Activated CD4-positive, alpha-beta memory T cell treated with anti-CD3 and anti-CD28 coated beads, Interleukin-2, amount 10 ng/mL, durations not matched to agents 7 days and 5 days (primary cell): Measurements from ENCODE around the gene TMEM150A. TPM values are rescaled to one million over a fixed set of nuclear protein-coding genes. Genes with fewer than 3 reads are reported as not detected.

Source experiments
- CTCF ChIA-PET: fragments of 350-600 bp; sonication (Branson Sonifier 250); formaldehyde crosslinking; loops from one replicate; lab custom pipeline; 2021; ENCODE audit warnings: antibody characterized with exemption, inconsistent platforms; lab: Charles Lee
- POLR2A ChIA-PET: fragments of 350-600 bp; sonication (Branson Sonifier 250); formaldehyde crosslinking; loops from one replicate; lab custom pipeline; 2021; ENCODE audit warnings: antibody characterized with exemption; lab: Charles Lee
- DNase-seq: peaks from one replicate; pipeline ENCODE4 v3.0.0-alpha.2; 2020
- H3K27ac Mint-ChIP-seq: one replicate; pipeline ENCODE4 v1.8.0; 2021; ENCODE audit warnings: mild to moderate bottlenecking, mixed read lengths
- H3K27me3 Mint-ChIP-seq: one replicate; pipeline ENCODE4 v1.8.0; 2021; ENCODE audit warnings: mixed read lengths
- H3K36me3 Mint-ChIP-seq: one replicate; pipeline ENCODE4 v1.8.0; 2021; ENCODE audit warnings: low read depth, mixed read lengths
- H3K4me1 Mint-ChIP-seq: one replicate; pipeline ENCODE4 v1.8.0; 2021; ENCODE audit warnings: mixed read lengths
- H3K4me3 Mint-ChIP-seq: one replicate; pipeline ENCODE4 v1.8.0; 2021; ENCODE audit warnings: mild to moderate bottlenecking, mixed read lengths
- H3K9me3 Mint-ChIP-seq: one replicate; pipeline ENCODE4 v1.8.0; 2021; ENCODE audit warnings: mixed read lengths
- total RNA-seq, 2 experiments: library from RNA; stranded (reverse); gene quantifications; one replicate each; pipeline ENCODE4 v1.2.3, GENCODE V29; 2021

The TMEM150A gene
- total RNA-seq, 2 experiments from 2014 or later, result 1.3 to 2.0 TPM

- no peaks in the 10 kb centered on the region for H3K27me3 Mint-ChIP-seq
- no peak for DNase-seq
- H3K4me1 Mint-ChIP-seq, result peaks cover 44% of the 10 kb centered on the region
- POLR2A ChIA-PET, result interaction anchor here (0.7 to 1.4 kb wide), 4 partner anchors 10 to 52 kb away, joined by 3 to 4 read pairs (median 4); partner anchors contain the start of genes MAT2A and USP39
- H3K27ac Mint-ChIP-seq, result no peak overlapping the region
- H3K9me3 Mint-ChIP-seq, result no peaks in the 10 kb centered on the region
- H3K4me3 Mint-ChIP-seq, result no peak overlapping the region
- peaks cover 14% of the 10 kb centered on the region for H3K36me3 Mint-ChIP-seq
- CTCF ChIA-PET, result interaction anchor here (1.4 to 1.5 kb wide), 2 partner anchors 10 to 38 kb away, joined by 3 read pairs; no protein-coding TSS in a partner anchor
Measured at GRCh38 chr2:85589982-85590791, 12.3 kb downstream of the TMEM150A start.

- ChIA-PET CTCF (no interaction called here), POLR2A (interaction anchor here (1.0 kb wide), 1 partner anchor 11 kb away, joined by 5 read pairs; no protein-coding TSS in a partner anchor)
- peaks cover 16% of the 10 kb centered on the region for H3K36me3 Mint-ChIP-seq
- no peaks in the 10 kb centered on the region for H3K9me3 Mint-ChIP-seq
- no peak overlapping the region for H3K27ac Mint-ChIP-seq
- no peak overlapping the region for H3K4me3 Mint-ChIP-seq
- peaks cover 42% of the 10 kb centered on the region for H3K4me1 Mint-ChIP-seq
- no peak for DNase-seq
- no peaks in the 10 kb centered on the region for H3K27me3 Mint-ChIP-seq
Measured at GRCh38 chr2:85589181-85589580, 13.3 kb downstream of the TMEM150A start.

- no peak for DNase-seq
- CTCF ChIA-PET, result interaction anchor here (2.0 kb wide), 1 partner anchor 21 kb away, joined by 4 read pairs; no protein-coding TSS in a partner anchor
- no peak overlapping the region for H3K4me3 Mint-ChIP-seq
- POLR2A ChIA-PET, result interaction anchor here (1.0 kb wide), 1 partner anchor 12 kb away, joined by 5 read pairs; no protein-coding TSS in a partner anchor
- H3K27me3 Mint-ChIP-seq, result no peaks in the 10 kb centered on the region
- H3K27ac Mint-ChIP-seq, result peak overlapping the region; percentile 2
- H3K36me3 Mint-ChIP-seq, result peaks cover 19% of the 10 kb centered on the region
- H3K4me1 Mint-ChIP-seq, result peaks cover 45% of the 10 kb centered on the region
- no peaks in the 10 kb centered on the region for H3K9me3 Mint-ChIP-seq
Measured at GRCh38 chr2:85588645-85589044, 13.9 kb downstream of the TMEM150A start.

GRCh38 chr2:85588236-85588635 lies 14.3 kb downstream of the TMEM150A start:
- Mint-ChIP-seq H3K36me3 (peaks cover 21% of the 10 kb centered on the region), H3K27ac (peak overlapping the region; percentile 2), H3K27me3 (no peaks in the 10 kb centered on the region), H3K4me3 (no peak overlapping the region), H3K4me1 (peaks cover 47% of the 10 kb centered on the region), H3K9me3 (no peaks in the 10 kb centered on the region)
- POLR2A ChIA-PET, result interaction anchor here (0.9 to 1.6 kb wide), 3 partner anchors 17 to 261 kb away, joined by 3 to 5 read pairs (median 3); partner anchors contain the start of gene TGOLN2
- CTCF ChIA-PET, result interaction anchor here (2.0 kb wide), 1 partner anchor 21 kb away, joined by 4 read pairs; no protein-coding TSS in a partner anchor
- no peak for DNase-seq

GRCh38 chr2:85585781-85586105 lies 16.8 kb downstream of the TMEM150A start:
- POLR2A ChIA-PET, result interaction anchor here (0.9 to 3.1 kb wide), 11 partner anchors 10 to 612 kb away, joined by 3 to 40 read pairs (median 4); partner anchors contain the start of genes ELMOD3, GGCX, MAT2A and RETSAT
- CTCF ChIA-PET, result interaction anchor here (1.3 to 1.4 kb wide), 2 partner anchors 11 to 47 kb away, joined by 3 to 5 read pairs; partner anchors contain the start of gene MAT2A
- no peak for DNase-seq
- Mint-ChIP-seq H3K4me1 (peaks cover 57% of the 10 kb centered on the region), H3K4me3 (peak overlapping the region; percentile 91), H3K36me3 (peaks cover 34% of the 10 kb centered on the region), H3K27ac (peak overlapping the region; percentile 89), H3K27me3 (no peaks in the 10 kb centered on the region), H3K9me3 (no peaks in the 10 kb centered on the region)

- H3K9me3 Mint-ChIP-seq, result no peaks in the 10 kb centered on the region
- ChIA-PET CTCF (interaction anchor here (1.3 to 1.4 kb wide), 2 partner anchors 11 to 46 kb away, joined by 3 to 5 read pairs; partner anchors contain the start of gene MAT2A), POLR2A (interaction anchor here (0.9 to 3.1 kb wide), 11 partner anchors 10 to 612 kb away, joined by 3 to 40 read pairs (median 4); partner anchors contain the start of genes C2orf68, ELMOD3, GGCX and MAT2A)
- peak; percentile 29 for DNase-seq
- no peaks in the 10 kb centered on the region for H3K27me3 Mint-ChIP-seq
- H3K4me1 Mint-ChIP-seq, result peaks cover 58% of the 10 kb centered on the region
- peaks cover 36% of the 10 kb centered on the region for H3K36me3 Mint-ChIP-seq
- peak overlapping the region; percentile 89 for H3K27ac Mint-ChIP-seq
- peak overlapping the region; percentile 91 for H3K4me3 Mint-ChIP-seq
Measured at GRCh38 chr2:85584857-85585780, 17.4 kb downstream of the TMEM150A start.

- CTCF ChIA-PET, result no interaction called here
- peak within 1 kb of the TSS; percentile 89 for H3K27ac Mint-ChIP-seq
- POLR2A ChIA-PET, result interaction anchor here (1.3 to 3.1 kb wide), 6 partner anchors 11 to 613 kb away, joined by 3 to 40 read pairs (median 12); partner anchors contain the start of genes C2orf68, GGCX, MAT2A and RNF181
- no peaks in the 10 kb centered on the region for H3K27me3 Mint-ChIP-seq
- peaks cover 38% of the 10 kb centered on the region for H3K36me3 Mint-ChIP-seq
- peak; percentile 29 for DNase-seq
- peaks cover 61% of the 10 kb centered on the region for H3K4me1 Mint-ChIP-seq
- peak within 1 kb of the TSS; percentile 91 for H3K4me3 Mint-ChIP-seq
- no peaks in the 10 kb centered on the region for H3K9me3 Mint-ChIP-seq
Measured at GRCh38 chr2:85584354-85584856, 18.1 kb downstream of the TMEM150A start, which contains the start of gene VAMP5. TSS of gene VAMP5 (plus strand) at chr2:85584431. CDS start at chr2:85584491, 60 bp downstream.

GRCh38 chr2:85583667-85584353 lies 18.7 kb downstream of the TMEM150A start:
- peaks cover 66% of the 10 kb centered on the region for H3K4me1 Mint-ChIP-seq
- CTCF ChIA-PET, result no interaction called here
- POLR2A ChIA-PET, result interaction anchor here (0.9 to 3.1 kb wide), 8 partner anchors 9 to 257 kb away, joined by 3 to 40 read pairs (median 10); partner anchors contain the start of genes C2orf68, GGCX, MAT2A and RNF181
- peak; percentile 50 for DNase-seq
- no peaks in the 10 kb centered on the region for H3K27me3 Mint-ChIP-seq
- peaks cover 42% of the 10 kb centered on the region for H3K36me3 Mint-ChIP-seq
- peak overlapping the region; percentile 91 for H3K4me3 Mint-ChIP-seq
- no peaks in the 10 kb centered on the region for H3K9me3 Mint-ChIP-seq
- peak overlapping the region; percentile 88 for H3K27ac Mint-ChIP-seq

GRCh38 chr2:85582492-85582891 lies 20.0 kb downstream of the TMEM150A start:
- Mint-ChIP-seq H3K27ac (peak overlapping the region; percentile 14), H3K4me3 (no peak overlapping the region), H3K4me1 (peaks cover 66% of the 10 kb centered on the region), H3K36me3 (peaks cover 47% of the 10 kb centered on the region), H3K27me3 (no peaks in the 10 kb centered on the region), H3K9me3 (no peaks in the 10 kb centered on the region)
- POLR2A ChIA-PET, result no interaction called here
- CTCF ChIA-PET, result no interaction called here
- no peak for DNase-seq

- CTCF ChIA-PET, result no interaction called here
- Mint-ChIP-seq H3K4me3 (no peak overlapping the region), H3K4me1 (peaks cover 52% of the 10 kb centered on the region), H3K27me3 (no peaks in the 10 kb centered on the region), H3K9me3 (no peaks in the 10 kb centered on the region), H3K27ac (no peak overlapping the region), H3K36me3 (peaks cover 46% of the 10 kb centered on the region)
- POLR2A ChIA-PET, result interaction anchor here (3.5 to 4.9 kb wide), 2 partner anchors 15 to 41 kb away, joined by 28 to 38 read pairs; partner anchors contain the start of genes MAT2A and RNF181
- DNase-seq, result no peak
Measured at GRCh38 chr2:85580206-85580605, 22.3 kb downstream of the TMEM150A start.

- ChIA-PET POLR2A (interaction anchor here (0.6 to 4.9 kb wide), 9 partner anchors 8 to 173 kb away, joined by 3 to 38 read pairs (median 6); partner anchors contain the start of genes GGCX, MAT2A, RNF181 and SH2D6), CTCF (no interaction called here)
- no peak for DNase-seq
- Mint-ChIP-seq H3K4me1 (peaks cover 48% of the 10 kb centered on the region), H3K27me3 (no peaks in the 10 kb centered on the region), H3K27ac (peak overlapping the region; percentile 68), H3K36me3 (peaks cover 44% of the 10 kb centered on the region), H3K9me3 (no peaks in the 10 kb centered on the region), H3K4me3 (peak overlapping the region; percentile 97)
Measured at GRCh38 chr2:85579266-85579935, 23.1 kb downstream of the TMEM150A start.
